GM21786 (cell line): ENCODE results near the gene GTF3A.
A peak's percentile ranks its signal among the peaks of the same experiment; 100 is the strongest.

ENCODE experiments used
- ATAC-seq: cut with Tn5 transposase; IDR thresholded peaks from one replicate; pipeline ENCODE4 v1.9.1; 2021; ENCODE audit not compliant: unreplicated experiment

The GTF3A gene

GRCh38 chr13:27446986-27447583 lies 22.7 kb downstream of the GTF3A start:
- no peak for ATAC-seq

DNA sequence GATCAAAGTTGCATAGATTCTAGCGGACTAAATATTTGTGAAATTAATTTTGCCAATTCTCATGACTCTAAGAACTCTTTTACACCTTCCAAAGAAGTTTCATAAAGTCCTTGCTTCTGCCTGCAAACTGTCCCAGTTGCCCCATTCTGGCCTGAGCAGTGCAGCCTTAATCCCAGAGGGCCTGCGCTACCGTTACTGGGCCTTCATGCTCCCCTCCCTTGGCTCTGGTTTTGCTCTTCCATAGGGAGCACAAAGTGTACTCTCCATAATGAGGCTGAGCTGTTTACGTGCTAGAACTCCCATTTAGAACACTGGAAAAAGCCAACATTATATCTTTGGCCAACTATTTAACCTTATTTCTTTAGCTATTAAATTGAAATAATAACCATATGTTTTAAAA lies 23.9 kb downstream of the GTF3A start:
- no peak for ATAC-seq

GRCh38 chr13:27449081-27449603 lies 24.7 kb downstream of the GTF3A start:
- no peak for ATAC-seq

DNA sequence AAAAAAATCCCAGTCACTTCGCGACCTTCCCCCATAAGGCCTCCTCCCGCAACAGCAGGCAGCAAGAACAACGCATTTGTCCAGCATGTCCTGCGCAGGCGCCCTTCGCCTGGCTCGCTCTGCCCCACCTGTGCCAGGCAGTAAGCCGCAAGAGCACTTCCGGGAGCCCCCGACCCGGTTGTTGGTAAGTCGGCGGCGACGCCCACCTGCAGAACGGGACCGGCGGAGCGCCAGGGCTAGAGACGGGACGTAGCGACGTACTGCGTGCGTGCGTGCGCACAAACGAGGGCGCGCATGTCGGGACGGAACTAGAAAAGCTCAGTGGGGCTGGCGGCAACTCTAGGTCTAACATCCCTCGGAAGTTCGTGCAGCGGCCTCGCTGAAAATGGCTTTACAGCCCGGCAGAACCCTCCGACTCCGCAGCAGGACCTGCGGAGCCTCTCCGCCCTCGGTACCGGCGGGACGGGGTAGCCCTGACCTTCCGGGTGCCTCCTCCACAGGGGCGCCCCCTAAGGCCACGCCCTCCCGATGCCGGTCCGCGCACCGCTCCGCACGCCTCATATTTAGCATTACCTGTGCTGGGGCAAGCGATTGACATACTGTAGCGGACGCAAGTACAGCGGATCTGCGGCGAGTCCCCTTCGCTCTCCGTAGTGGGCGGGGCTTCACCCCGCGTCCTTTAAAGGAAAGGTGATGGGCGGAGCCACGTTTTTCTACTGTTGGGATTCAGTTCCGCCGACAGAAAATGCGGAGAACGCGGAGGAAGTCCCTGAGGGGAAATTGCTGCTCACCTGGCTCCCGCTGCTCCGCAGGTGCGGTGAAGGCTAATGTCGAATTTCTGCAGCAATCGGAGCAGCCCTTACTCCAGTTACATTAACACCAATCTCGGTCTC lies 25.8 kb downstream of the GTF3A start, which contains the start of gene MTIF3:
Gene MTIF3, minus strand, starts transcription at position 629 of the 893 bp plus-strand sequence. CDS start 10,116 bp downstream, outside the sequence.
- peak; percentile 80 for ATAC-seq

GRCh38 chr13:27450921-27451471 lies 26.6 kb downstream of the GTF3A start:
- no peak for ATAC-seq

- ATAC-seq: no peak
Observed at GRCh38 chr13:27455331-27455855, 31.0 kb downstream of the GTF3A start.

DNA sequence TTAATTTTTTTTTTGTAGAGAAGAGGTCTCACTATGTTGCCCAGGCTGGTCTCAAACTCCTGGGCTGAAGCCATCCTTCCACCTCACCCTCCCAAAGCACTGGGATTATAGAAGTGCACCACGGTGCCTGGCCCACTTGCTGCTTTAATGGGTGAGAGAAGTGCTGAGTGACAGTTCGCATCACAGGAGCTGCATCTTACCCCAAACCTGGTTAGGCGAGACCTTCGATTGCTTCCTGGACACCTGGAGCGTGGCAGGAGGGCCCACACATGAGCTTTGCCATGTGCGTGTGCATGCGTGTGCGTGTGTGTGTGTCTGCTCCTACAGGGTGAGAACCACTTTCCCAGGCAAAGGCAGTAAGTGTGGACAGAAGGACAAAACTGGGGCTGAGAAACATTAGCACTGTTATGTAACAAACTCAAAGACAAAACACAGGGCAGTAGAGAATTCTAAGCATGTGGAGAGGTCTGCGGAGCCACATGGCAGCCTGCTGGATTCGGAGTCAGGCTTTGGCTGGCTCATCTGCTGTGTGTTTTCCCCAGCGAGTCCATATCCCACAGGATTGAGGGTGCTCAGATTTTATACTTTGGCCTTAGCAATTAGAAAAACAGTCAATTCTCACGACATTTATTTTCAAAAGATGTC lies 37.6 kb downstream of the GTF3A start:
- no peak for ATAC-seq

DNA sequence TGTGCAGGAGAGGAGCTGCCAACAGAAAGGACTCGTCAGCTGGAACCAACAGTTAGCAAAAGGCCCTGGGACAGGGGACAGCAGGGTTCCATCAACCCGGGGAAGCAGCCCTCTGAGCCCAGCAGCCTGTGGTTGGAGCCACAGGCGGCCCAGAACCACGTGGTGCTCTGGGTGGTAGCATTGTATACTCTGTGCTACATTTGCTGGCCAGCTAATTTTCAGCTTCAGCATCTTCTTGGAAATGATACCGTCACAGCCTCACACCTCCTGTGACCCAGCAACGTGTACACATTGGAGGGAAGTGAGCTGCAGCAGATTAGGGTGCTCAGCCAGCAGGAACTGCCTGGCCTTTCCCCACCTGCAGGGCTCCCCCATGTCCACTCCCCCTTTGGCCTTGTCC lies 39.1 kb downstream of the GTF3A start:
- ATAC-seq: no peak

DNA sequence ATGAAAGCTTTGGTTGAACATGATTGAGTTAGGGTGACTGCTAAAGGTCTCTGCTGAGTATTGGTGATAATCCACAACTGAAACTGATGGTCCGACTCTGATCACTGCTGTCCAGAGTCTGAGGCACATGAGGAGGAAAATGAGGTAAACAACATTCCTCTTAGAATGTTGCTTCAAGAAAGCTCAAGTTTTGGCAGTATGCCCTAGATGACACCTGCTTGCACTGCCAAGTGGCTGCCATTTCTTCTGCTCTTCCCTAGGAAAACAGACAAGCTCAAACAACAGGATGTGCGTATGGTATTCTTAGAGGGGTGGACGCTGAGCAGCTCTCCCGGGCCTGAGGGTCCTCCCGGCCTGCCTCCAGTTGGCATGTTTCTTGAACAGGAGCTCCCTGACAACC lies 41.2 kb downstream of the GTF3A start:
- ATAC-seq: no peak

- no peak for ATAC-seq
Observed at GRCh38 chr13:27466513-27466912, 42.1 kb downstream of the GTF3A start.

DNA sequence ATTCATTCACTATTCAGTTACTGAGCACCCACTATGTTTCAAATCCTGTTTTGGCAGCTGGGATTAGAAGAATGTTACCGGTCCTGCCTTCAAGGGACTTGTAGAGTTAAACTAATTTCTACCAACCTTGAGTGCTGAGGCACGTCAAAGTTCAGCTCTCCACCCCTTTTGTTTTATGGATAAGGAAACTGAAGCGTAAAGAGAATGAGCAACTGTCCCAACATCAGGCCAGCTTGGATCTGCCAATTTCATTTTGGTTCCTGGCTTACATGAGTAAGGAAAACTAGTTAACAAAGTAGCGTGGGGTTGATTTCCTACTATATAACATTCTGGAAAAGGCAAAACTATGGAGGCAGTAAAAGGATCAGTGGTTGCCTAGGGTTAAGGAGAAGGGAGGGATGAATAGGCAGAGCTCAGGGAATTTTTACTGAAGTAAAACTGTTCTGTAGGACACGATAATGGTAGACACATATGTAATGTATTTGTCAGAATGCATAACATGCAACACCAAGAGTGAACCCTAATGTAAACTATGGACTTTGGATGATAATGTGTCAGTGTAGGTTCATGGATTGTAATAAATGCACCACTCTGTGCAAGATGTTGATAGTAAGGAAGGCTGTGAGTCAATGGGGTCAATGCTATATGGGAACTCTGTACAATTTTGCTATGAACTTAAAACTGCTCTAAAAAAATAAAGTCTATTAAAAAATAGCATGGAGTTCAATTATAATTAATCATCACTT lies 45.8 kb downstream of the GTF3A start:
- ATAC-seq: no peak

- ATAC-seq: no peak
Observed at GRCh38 chr13:27472441-27472840, 48.0 kb downstream of the GTF3A start.

- no peak for ATAC-seq
Observed at GRCh38 chr13:27472941-27473340, 48.5 kb downstream of the GTF3A start.

GRCh38 chr13:27474751-27475268 lies 50.4 kb downstream of the GTF3A start:
- ATAC-seq: no peak

DNA sequence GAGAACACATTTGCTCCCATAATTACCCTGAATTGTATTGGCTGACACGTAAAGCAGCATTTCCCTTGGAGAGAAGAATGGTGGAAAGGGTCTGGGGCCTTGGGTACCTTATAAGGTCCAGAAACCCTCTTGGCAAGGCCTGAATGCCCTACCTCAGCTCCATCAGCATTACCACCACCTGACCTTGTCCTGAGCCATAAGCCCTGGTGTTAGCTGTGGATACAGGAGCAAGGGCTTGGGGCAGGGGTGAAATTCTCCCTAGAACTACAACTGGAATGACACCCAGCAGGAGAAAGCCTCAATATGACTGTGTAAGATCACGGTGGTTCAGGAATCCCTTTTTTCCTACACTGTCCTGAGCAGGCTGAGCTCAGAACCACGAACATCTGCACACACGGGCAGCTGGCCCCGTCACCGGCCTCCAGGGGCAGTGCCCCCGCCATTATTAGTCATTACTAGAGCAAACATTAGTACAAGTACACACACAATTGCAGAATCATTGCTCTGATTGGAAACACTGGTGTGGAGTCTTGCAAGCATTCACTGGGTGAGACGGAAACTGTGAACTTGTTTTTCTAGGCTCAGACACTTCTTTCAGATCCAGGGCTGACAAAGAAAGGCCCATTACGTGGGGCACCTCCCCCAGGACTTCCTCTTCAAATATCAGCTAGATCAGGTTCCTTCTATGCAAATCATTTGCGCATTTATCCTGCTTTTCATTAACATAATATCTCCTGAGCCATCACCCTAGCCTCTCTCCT lies 52.7 kb downstream of the GTF3A start:
- peak; percentile 70 for ATAC-seq

- no peak for ATAC-seq
Observed at GRCh38 chr13:27481766-27482165, 57.3 kb downstream of the GTF3A start.

DNA sequence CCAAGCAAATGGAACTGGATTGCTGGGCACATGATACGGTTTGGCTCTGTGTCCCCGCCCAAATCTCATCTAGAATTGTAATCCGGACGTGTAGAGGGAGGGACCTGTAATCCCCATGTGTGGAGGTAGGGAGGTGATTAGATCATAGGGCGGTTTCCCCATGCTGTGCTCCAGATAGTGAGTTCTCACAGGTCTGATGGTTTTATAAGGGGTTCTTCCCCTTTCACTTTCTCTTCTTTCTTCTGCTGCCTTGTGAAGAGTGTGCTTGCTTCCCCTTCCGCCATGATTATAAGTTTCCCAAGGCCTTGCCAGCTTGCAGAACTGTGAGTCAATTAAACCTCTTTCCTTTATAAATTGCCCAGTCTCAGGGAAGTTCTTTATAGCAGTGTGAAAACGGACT lies 58.6 kb downstream of the GTF3A start:
- ATAC-seq: peak; percentile 99

GRCh38 chr13:27483421-27483820 lies 59.0 kb downstream of the GTF3A start:
- ATAC-seq: no peak
